Measurements from ENCODE around the gene PANX2. TPM values are rescaled to one million over a fixed set of nuclear protein-coding genes. Genes with fewer than 3 reads are reported as not detected.
A peak's percentile ranks its signal among the peaks of the same experiment; 100 is the strongest.
"Not testable (repeated sequence)": the region's sequence is repeated elsewhere in the genome, so short reads cannot be mapped to it uniquely, and the experiment has no call there.

PANX2 gene
- total RNA-seq, 8 experiments from 2014 or later: 0.97 to 4.7 (median 1.9) TPM

DNA sequence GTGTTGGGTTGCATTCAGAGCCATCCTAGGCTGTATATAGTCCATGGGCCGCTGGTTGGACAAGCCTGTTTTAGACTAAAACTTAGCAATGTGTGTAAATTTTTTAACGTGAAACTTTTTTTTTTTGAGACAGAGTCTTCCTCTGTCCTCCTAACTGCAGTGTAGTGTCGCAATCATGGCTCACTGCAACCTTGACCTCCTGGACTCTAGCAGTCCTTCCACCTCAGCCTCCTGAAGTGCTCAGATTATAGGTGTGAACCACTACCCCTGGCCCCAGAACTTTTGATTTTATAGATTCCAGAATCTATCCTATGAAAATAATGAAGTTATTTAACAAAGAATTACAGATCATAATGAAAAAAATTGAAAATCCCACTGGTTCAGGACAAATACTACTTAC lies 29.9 kb upstream of the PANX2 start:
- no peak for ATAC-seq (replicated peaks in 6 of 8)
- Histone ChIP-seq H3K4me1 (replicated peaks in 1 of 2) (peaks cover 2 to 5% of the 10 kb centered on the region in 2 donors), H3K4me3 (no peak overlapping the region), H3K27ac (no peak overlapping the region)
- in situ Hi-C loops (cut with MboI; ENCODE audit: low pct_unique_long_range_greater_than_20kb in 2 of 9, low sequenced_read_pairs in 9 of 9, unreplicated experiment in 9 of 9): loop anchor here in 1 of 9 experiments (10.0 kb wide), 1 partner anchor 64 kb away; the partner anchor contains the start of gene SELENOO
- 29 to 91% (median 70%) methylated on average over 1 to 3 of the region's 3 CpGs; no CpG with 5 or more reads in 1 of the 10 experiments for WGBS, 10 experiments

GRCh38 chr22:50141462-50141861 lies 29.1 kb upstream of the PANX2 start:
- Histone ChIP-seq H3K4me3 (no peak overlapping the region), H3K27ac (no peak overlapping the region), H3K4me1 (replicated peaks in 1 of 2) (peaks cover 11 to 14% of the 10 kb centered on the region in 2 donors)
- in situ Hi-C loops (cut with MboI; ENCODE audit: low pct_unique_long_range_greater_than_20kb in 2 of 9, low sequenced_read_pairs in 9 of 9, unreplicated experiment in 9 of 9): loop anchor here in 1 of 9 experiments (10.0 kb wide), 1 partner anchor 63 kb away; the partner anchor contains the start of gene SELENOO
- peak in 1 of 8 experiments; percentile 18 for ATAC-seq (replicated peaks in 6 of 8)
- WGBS, 10 experiments: 67 to 97% (median 86%) methylated on average over 2 to 5 of the region's 6 CpGs; no CpG with 5 or more reads in 5 of the 10 experiments

GRCh38 chr22:50141891-50142363 lies 28.6 kb upstream of the PANX2 start:
- ATAC-seq (replicated peaks in 6 of 8): peak in 1 of 8 experiments; percentile 20
- in situ Hi-C loops (cut with MboI; ENCODE audit: low pct_unique_long_range_greater_than_20kb in 2 of 9, low sequenced_read_pairs in 9 of 9, unreplicated experiment in 9 of 9): loop anchor here in 1 of 9 experiments (10.0 kb wide), 1 partner anchor 63 kb away; the partner anchor contains the start of gene SELENOO
- Histone ChIP-seq H3K27ac (no peak overlapping the region), H3K4me1 (replicated peaks in 1 of 2) (peaks cover 16 to 18% of the 10 kb centered on the region in 2 donors), H3K4me3 (no peak overlapping the region)
- WGBS, 10 experiments: 21 to 53% (median 35%) methylated on average over 4 to 9 of the region's 11 CpGs

DNA sequence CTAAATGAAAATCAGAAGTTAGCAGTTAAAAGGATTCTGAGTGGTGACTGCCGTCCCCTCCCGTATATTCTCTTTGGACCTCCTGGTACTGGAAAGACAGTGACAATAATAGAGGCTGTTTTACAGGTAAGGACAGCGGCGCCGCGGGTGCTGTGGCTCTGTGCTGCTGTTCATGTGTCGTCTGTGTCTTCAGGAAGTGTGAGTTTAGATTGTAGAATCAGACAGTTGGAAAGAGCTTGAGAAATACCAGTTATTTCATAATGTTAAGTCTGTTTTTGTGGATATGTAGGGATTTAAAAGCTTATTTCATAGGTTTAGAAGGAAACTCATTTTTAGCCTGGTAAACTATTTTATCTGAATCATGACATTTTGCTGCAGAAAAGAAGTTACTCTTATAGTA lies 27.4 kb upstream of the PANX2 start:
- no peak for ATAC-seq (replicated peaks in 6 of 8)
- Histone ChIP-seq H3K4me1 (replicated peaks in 1 of 2) (peaks cover 24 to 26% of the 10 kb centered on the region in 2 donors), H3K4me3 (no peak overlapping the region), H3K27ac (no peak overlapping the region)
- in situ Hi-C loops (cut with MboI; ENCODE audit: low pct_unique_long_range_greater_than_20kb in 2 of 9, low sequenced_read_pairs in 9 of 9, unreplicated experiment in 9 of 9): loop anchor here in 1 of 9 experiments (10.0 kb wide), 1 partner anchor 62 kb away; the partner anchor contains the start of gene SELENOO
- WGBS, 10 experiments: 48 to 97% (median 79%) methylated on average over 2 to 6 of the region's 7 CpGs; no CpG with 5 or more reads in 1 of the 10 experiments

GRCh38 chr22:50144005-50144614 lies 26.4 kb upstream of the PANX2 start:
- no peak overlapping the region for H3K4me3 ChIP-seq
- ATAC-seq (replicated peaks in 6 of 8): no peak
- in situ Hi-C loops (cut with MboI; ENCODE audit: low pct_unique_long_range_greater_than_20kb in 2 of 9, low sequenced_read_pairs in 9 of 9, unreplicated experiment in 9 of 9): loop anchor here in 1 of 9 experiments (10.0 kb wide), 1 partner anchor 61 kb away; the partner anchor contains the start of gene SELENOO
- peaks cover 26 to 30% of the 10 kb centered on the region in 2 donors for H3K4me1 ChIP-seq (replicated peaks in 1 of 2)
- no peak overlapping the region for H3K27ac ChIP-seq
- 63 to 100% (median 82%) methylated on average over 2 to 7 of the region's 18 CpGs; no CpG with 5 or more reads in 4 of the 10 experiments for WGBS, 10 experiments

DNA sequence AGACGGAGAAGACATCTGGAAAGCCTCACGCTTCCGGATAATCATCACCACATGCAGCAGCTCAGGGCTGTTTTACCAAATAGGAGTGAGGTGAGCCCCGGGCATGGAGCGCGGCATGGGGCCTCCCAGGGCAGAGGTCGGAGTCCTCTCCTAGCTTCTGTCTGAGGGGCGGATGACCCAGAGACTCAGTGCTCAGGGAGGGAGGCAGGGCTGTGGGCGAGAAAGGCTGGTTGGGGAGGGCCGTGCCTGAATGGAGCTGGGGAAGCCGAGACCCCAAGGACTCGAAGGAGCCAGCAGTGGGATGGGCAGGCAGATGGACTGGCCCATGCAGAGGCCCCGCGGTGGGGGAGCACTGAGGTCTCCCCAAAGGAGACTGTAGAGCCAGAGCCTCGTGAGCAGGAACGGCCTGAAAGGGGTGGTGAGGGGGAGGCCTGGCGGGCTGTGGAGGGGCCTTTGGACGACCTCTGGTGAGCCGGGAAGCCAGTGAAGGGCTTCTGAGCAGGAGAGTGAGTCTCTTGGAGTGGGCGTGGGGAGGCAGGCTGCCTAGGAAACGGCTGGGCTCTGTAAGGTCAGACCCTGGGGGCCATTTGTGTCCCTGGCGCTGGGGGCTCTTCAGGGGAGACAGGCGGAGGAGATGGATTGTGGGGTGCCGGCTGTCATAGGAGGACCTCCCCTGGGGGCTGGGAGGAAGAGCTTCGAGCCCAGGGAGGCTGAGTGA lies 24.7 kb upstream of the PANX2 start:
- peaks cover 26 to 27% of the 10 kb centered on the region in 2 donors for H3K4me1 ChIP-seq (replicated peaks in 1 of 2)
- H3K4me3 ChIP-seq: no peak overlapping the region
- in situ Hi-C loops (cut with MboI; ENCODE audit: low pct_unique_long_range_greater_than_20kb in 2 of 9, low sequenced_read_pairs in 9 of 9, unreplicated experiment in 9 of 9): loop anchor here in 1 of 9 experiments (10.0 kb wide), 1 partner anchor 59 kb away; the partner anchor contains the start of gene SELENOO
- peak overlapping the region; percentile 67 to 75 for H3K27ac ChIP-seq
- ATAC-seq (replicated peaks in 6 of 8): peak in 5 of 8 experiments; percentile 19 to 54 (median 40)
- 43 to 80% (median 58%) methylated on average over 2 to 12 of the region's 25 CpGs; no CpG with 5 or more reads in 4 of the 10 experiments for WGBS, 10 experiments

- ATAC-seq (replicated peaks in 6 of 8): peak; percentile 65 to 93 (median 72)
- WGBS, 10 experiments: 0 to 68% (median 32%) methylated on average over 4 to 10 of the region's 27 CpGs; no CpG with 5 or more reads in 4 of the 10 experiments
- Histone ChIP-seq H3K4me3 (no peak overlapping the region), H3K4me1 (replicated peaks in 1 of 2) (peaks cover 26 to 27% of the 10 kb centered on the region in 2 donors), H3K27ac (peak overlapping the region; percentile 67 to 75)
- in situ Hi-C loops (cut with MboI; ENCODE audit: low pct_unique_long_range_greater_than_20kb in 2 of 9, low sequenced_read_pairs in 9 of 9, unreplicated experiment in 9 of 9): loop anchor here in 1 of 9 experiments (10.0 kb wide), 1 partner anchor 58 kb away; the partner anchor contains the start of gene SELENOO
These were observed 23.9 kb upstream of the PANX2 start for GRCh38 chr22:50146439-50147238.

DNA sequence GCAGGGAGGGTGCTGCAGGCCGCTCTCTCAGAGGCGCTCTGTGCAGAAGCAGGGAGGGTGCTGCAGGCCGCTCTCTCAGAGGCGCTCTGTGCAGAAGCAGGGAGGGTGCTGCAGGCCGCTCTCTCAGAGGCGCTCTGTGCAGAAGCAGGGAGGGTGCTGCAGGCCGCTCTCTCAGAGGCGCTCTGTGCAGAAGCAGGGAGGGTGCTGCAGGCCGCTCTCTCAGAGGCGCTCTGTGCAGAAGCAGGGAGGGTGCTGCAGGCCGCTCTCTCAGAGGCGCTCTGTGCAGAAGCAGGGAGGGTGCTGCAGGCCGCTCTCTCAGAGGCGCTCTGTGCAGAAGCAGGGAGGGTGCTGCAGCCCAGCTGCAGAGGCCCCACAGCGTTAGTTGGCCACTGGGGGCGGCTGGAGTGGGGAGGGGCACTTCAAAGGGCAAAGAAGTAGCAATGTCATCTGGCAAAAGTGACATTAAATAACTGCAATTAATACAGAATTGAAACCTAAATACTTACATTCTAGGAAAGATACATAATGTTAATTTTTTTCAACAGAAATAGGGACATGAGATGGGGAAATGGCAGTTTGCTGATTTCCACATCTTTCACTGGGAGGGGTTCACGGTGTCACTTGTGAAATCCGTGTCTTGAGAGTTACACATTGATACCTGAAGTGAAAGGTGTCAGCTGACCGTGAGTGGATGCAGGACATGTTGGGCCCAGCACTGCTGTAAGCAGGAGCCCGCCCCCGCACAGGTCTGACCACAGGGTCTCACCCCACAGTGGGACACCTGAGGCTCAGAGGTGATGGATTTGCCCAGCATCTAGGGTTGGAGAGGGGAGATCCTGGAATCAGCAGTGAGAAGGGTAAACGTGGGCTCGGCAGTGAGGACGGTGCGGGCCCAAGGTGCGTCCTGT lies 23.0 kb upstream of the PANX2 start:
- in situ Hi-C loops (cut with MboI; ENCODE audit: low pct_unique_long_range_greater_than_20kb in 2 of 9, low sequenced_read_pairs in 9 of 9, unreplicated experiment in 9 of 9): loop anchor here in 1 of 9 experiments (10.0 kb wide), 1 partner anchor 57 kb away; the partner anchor contains the start of gene SELENOO
- WGBS, 10 experiments: 40 to 100% (median 93%) methylated on average over 1 to 7 of the region's 26 CpGs; no CpG with 5 or more reads in 2 of the 10 experiments

GRCh38 chr22:50148166-50148500 lies 22.4 kb upstream of the PANX2 start:
- H3K27ac ChIP-seq: peak overlapping the region; percentile 59 to 65
- no peak for ATAC-seq (replicated peaks in 6 of 8)
- H3K4me1 ChIP-seq (replicated peaks in 1 of 2): peaks cover 26 to 27% of the 10 kb centered on the region in 2 donors
- 60 to 100% (median 87%) methylated on average over 1 to 3 of the region's 12 CpGs; no CpG with 5 or more reads in 3 of the 10 experiments for WGBS, 10 experiments
- H3K4me3 ChIP-seq: no peak overlapping the region
- in situ Hi-C loops (cut with MboI; ENCODE audit: low pct_unique_long_range_greater_than_20kb in 2 of 9, low sequenced_read_pairs in 9 of 9, unreplicated experiment in 9 of 9): loop anchor here in 1 of 9 experiments (10.0 kb wide), 1 partner anchor 57 kb away; the partner anchor contains the start of gene SELENOO

More for the DNA sequence above, 23.0 kb upstream of the PANX2 start:
- not testable (repeated sequence) for H3K4me3 ChIP-seq
- peak overlapping the region; percentile 59 to 65 for H3K27ac ChIP-seq
- peaks cover 26 to 27% of the 10 kb centered on the region in 2 donors for H3K4me1 ChIP-seq (replicated peaks in 1 of 2)
- peak in 3 of 8 experiments; percentile 27 to 39 (median 29) for ATAC-seq (replicated peaks in 6 of 8)

GRCh38 chr22:50148991-50149721 lies 21.4 kb upstream of the PANX2 start:
- in situ Hi-C loops (cut with MboI; ENCODE audit: low pct_unique_long_range_greater_than_20kb in 2 of 9, low sequenced_read_pairs in 9 of 9, unreplicated experiment in 9 of 9): loop anchor here in 1 of 9 experiments (10.0 kb wide), 1 partner anchor 56 kb away; the partner anchor contains the start of gene SELENOO
- ATAC-seq (replicated peaks in 6 of 8): peak; percentile 7 to 84 (median 35)
- no peak overlapping the region for H3K27ac ChIP-seq
- no peak overlapping the region for H3K4me3 ChIP-seq
- H3K4me1 ChIP-seq (replicated peaks in 1 of 2): peaks cover 26 to 27% of the 10 kb centered on the region in 2 donors
- WGBS, 10 experiments: 0 to 100% (median 19%) methylated on average over 2 to 6 of the region's 22 CpGs; no CpG with 5 or more reads in 5 of the 10 experiments

All from motor neuron (in vitro differentiated cells).